ENCODE data around the gene SERINC4. TPM values are rescaled to one million over a fixed set of nuclear protein-coding genes. Genes with fewer than 3 reads are reported as not detected.

SERINC4 gene
- total and polyA plus RNA-seq, 2 donors (not counting 1 experiment from before 2014, with no cell fraction given) = 0.32 TPM; not detected in 1

DNA sequence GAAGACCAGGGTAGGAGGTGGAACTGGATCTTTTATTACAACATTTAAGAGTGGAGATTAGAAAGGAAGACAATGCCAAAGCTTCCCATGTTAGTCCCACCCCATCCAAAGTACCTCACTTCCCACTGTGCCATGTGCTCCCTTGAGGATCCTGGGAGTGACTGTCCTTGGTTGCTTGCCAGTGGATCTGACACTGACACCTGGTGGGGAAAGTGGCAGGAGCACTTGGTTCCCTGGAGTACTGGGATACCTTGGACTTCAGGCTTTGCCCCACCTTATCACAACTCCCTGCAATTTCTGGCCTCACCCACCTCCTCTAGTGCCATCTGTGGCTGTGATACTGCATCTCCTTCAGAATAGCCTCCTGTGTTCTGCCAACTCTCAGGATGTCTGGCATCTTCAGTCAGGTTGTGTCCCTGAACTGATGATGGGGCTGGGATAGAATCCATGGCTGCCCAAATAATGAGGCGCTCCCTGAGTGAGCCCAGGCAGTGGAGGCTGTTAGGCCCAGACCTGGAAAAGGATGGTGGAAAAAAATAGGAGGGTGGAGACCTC, 24.5 kb downstream of the SERINC4 start:
- DNase-seq = peak; percentile 41
- CTCF ChIA-PET = interaction anchor here (1.6 to 11.4 kb wide), 4 partner anchors 14 to 34 kb away, joined by 6 to 150 read pairs (median 12); partner anchors contain the start of genes HYPK, SERF2 and SERINC4

DNA sequence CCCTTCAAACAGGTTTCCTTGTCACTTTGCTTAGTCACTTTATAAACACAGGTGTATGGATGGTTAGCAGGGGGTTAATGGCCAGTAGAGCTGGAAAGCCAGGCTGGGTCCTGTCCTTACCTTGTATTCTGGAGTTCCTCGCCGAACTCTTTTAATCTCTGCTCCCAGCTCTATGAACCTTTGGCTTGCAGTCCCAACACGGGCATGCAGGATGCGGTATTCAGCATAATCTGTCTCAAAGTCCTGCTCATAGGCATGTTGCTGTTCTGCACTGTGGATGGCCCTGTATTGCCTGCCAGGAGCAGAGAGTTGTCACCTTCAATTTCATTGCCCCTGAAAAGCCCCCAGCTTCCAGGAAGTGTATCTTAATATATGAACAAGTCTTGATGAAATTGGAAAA, 26.0 kb downstream of the SERINC4 start:
- no peak overlapping the region for H3K27ac Mint-ChIP-seq
- H3K27me3 ChIP-seq (replicated peaks in 1 of 4; ENCODE audit: control extremely low read depth in 1 of 4, control insufficient read depth in 3 of 4, insufficient read depth in 4 of 4, low read length in 3 of 4) = no peaks in the 10 kb centered on the region
- H3K27me3 Mint-ChIP-seq = no peaks in the 10 kb centered on the region
- ChIA-PET CTCF (interaction anchor here (1.2 to 11.4 kb wide), 3 partner anchors 15 to 35 kb away, joined by 3 to 150 read pairs (median 6); partner anchors contain the start of gene SERF2), POLR2A (no interaction called here)
- H3K4me1 Mint-ChIP-seq = peaks cover 47% of the 10 kb centered on the region
- peaks cover 16 to 30% of the 10 kb centered on the region in 2 donors for H3K4me1 ChIP-seq (ENCODE audit: control insufficient read depth in 2 of 2, insufficient read depth in 2 of 2, low read length in 2 of 2)
- ATAC-seq (ENCODE audit: low read depth) (no peak), DNase-seq (no peak)
- no peak overlapping the region for H3K27ac ChIP-seq (ENCODE audit: low read length in 2 of 2)
- TF ChIP-seq EZH2 (IDR thresholded peaks at IDR 0.05; ENCODE audit: borderline replicate concordance, insufficient read depth, low read depth, low read length, poor library complexity, severe bottlenecking) = no peak
- TF ChIP-seq, protein P1, sequence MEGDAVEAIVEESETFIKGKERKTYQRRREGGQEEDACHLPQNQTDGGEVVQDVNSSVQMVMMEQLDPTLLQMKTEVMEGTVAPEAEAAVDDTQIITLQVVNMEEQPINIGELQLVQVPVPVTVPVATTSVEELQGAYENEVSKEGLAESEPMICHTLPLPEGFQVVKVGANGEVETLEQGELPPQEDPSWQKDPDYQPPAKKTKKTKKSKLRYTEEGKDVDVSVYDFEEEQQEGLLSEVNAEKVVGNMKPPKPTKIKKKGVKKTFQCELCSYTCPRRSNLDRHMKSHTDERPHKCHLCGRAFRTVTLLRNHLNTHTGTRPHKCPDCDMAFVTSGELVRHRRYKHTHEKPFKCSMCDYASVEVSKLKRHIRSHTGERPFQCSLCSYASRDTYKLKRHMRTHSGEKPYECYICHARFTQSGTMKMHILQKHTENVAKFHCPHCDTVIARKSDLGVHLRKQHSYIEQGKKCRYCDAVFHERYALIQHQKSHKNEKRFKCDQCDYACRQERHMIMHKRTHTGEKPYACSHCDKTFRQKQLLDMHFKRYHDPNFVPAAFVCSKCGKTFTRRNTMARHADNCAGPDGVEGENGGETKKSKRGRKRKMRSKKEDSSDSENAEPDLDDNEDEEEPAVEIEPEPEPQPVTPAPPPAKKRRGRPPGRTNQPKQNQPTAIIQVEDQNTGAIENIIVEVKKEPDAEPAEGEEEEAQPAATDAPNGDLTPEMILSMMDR (IDR thresholded peaks at IDR 0.05) = no peak
- WGBS (ENCODE audit: insufficient coverage) = 97% methylated on average over 4 of the region's 4 CpGs
- peaks cover 57% of the 10 kb centered on the region for H4K20me1 ChIP-seq (ENCODE audit: control insufficient read depth, insufficient read depth, low read length, poor library complexity, severe bottlenecking)
- peaks cover 10% of the 10 kb centered on the region for H3K79me2 ChIP-seq (ENCODE audit: control insufficient read depth, insufficient read depth, low read length)
- H3K4me3 ChIP-seq (ENCODE audit: control extremely low read depth in 1 of 5, extremely low read depth in 1 of 5, insufficient read depth in 1 of 5, low read depth in 2 of 5, low read length in 4 of 5) = no peak overlapping the region
- intact Hi-C loops (cut with micrococcal nuclease) = no loop called here
- no peak overlapping the region for H3K4me2 ChIP-seq (replicated peaks; ENCODE audit: low read depth, low read length, poor library complexity, severe bottlenecking)
- H3K36me3 ChIP-seq (replicated peaks in 1 of 2; ENCODE audit: control extremely low read depth in 1 of 2, control insufficient read depth in 1 of 2, extremely low read depth in 1 of 2, insufficient read depth in 2 of 2, low read length in 1 of 2) = peaks cover 15 to 50% of the 10 kb centered on the region in 2 experiments
- H3K9me3 Mint-ChIP-seq (ENCODE audit: insufficient read depth) = no peaks in the 10 kb centered on the region
- H3K4me3 Mint-ChIP-seq = no peak overlapping the region
- no peak overlapping the region for H2AFZ ChIP-seq (ENCODE audit: insufficient read depth, low read depth, low read length, poor library complexity, severe bottlenecking)
- H3K9ac ChIP-seq (ENCODE audit: low read length) = no peak overlapping the region
- H3K9me3 ChIP-seq (ENCODE audit: control extremely low read depth in 1 of 3, control insufficient read depth in 2 of 3, insufficient read depth in 1 of 3, low read length in 2 of 3) = no peaks in the 10 kb centered on the region

More for the DNA sequence above, 24.5 kb downstream of the SERINC4 start:
- TF ChIP-seq, protein P1 (IDR thresholded peaks at IDR 0.05) = no peak
- TF ChIP-seq EZH2 (IDR thresholded peaks at IDR 0.05; ENCODE audit: borderline replicate concordance, insufficient read depth, low read depth, low read length, poor library complexity, severe bottlenecking) = no peak
- peaks cover 16 to 30% of the 10 kb centered on the region in 2 donors for H3K4me1 ChIP-seq (ENCODE audit: control insufficient read depth in 2 of 2, insufficient read depth in 2 of 2, low read length in 2 of 2)
- POLR2A ChIA-PET = interaction anchor here (1.1 to 4.8 kb wide), 7 partner anchors 10 to 49 kb away, joined by 3 to 72 read pairs (median 12); partner anchors contain the start of genes HYPK, MFAP1, PDIA3 and SERF2
- Mint-ChIP-seq H3K4me1 (peaks cover 44% of the 10 kb centered on the region), H3K9me3 (ENCODE audit: insufficient read depth) (no peaks in the 10 kb centered on the region), H3K27ac (peak overlapping the region; percentile 97), H3K27me3 (no peaks in the 10 kb centered on the region), H3K4me3 (peak overlapping the region; percentile 96)
- peak overlapping the region; percentile 15 to 93 (median 80) for H3K4me3 ChIP-seq (ENCODE audit: control extremely low read depth in 1 of 5, extremely low read depth in 1 of 5, insufficient read depth in 1 of 5, low read depth in 2 of 5, low read length in 4 of 5)
- H3K36me3 ChIP-seq (replicated peaks in 1 of 2; ENCODE audit: control extremely low read depth in 1 of 2, control insufficient read depth in 1 of 2, extremely low read depth in 1 of 2, insufficient read depth in 2 of 2, low read length in 1 of 2) = peaks cover 10 to 43% of the 10 kb centered on the region in 2 experiments
- H3K27ac ChIP-seq (ENCODE audit: low read length in 2 of 2) = peak overlapping the region; percentile 64 to 76
- no peak overlapping the region for H2AFZ ChIP-seq (ENCODE audit: insufficient read depth, low read depth, low read length, poor library complexity, severe bottlenecking)
- H3K79me2 ChIP-seq (ENCODE audit: control insufficient read depth, insufficient read depth, low read length) = peaks cover 10% of the 10 kb centered on the region
- peaks cover 49% of the 10 kb centered on the region for H4K20me1 ChIP-seq (ENCODE audit: control insufficient read depth, insufficient read depth, low read length, poor library complexity, severe bottlenecking)
- H3K9me3 ChIP-seq (ENCODE audit: control extremely low read depth in 1 of 3, control insufficient read depth in 2 of 3, insufficient read depth in 1 of 3, low read length in 2 of 3) = no peaks in the 10 kb centered on the region
- intact Hi-C loops (cut with micrococcal nuclease) = no loop called here
- no CpG with 5 or more reads among the region's 1 CpG for WGBS (ENCODE audit: insufficient coverage)
- H3K4me2 ChIP-seq (replicated peaks; ENCODE audit: low read depth, low read length, poor library complexity, severe bottlenecking) = peak overlapping the region; percentile 96
- no peak for ATAC-seq (ENCODE audit: low read depth)
- peak overlapping the region; percentile 78 for H3K9ac ChIP-seq (ENCODE audit: low read length)
- no peaks in the 10 kb centered on the region for H3K27me3 ChIP-seq (replicated peaks in 1 of 4; ENCODE audit: control extremely low read depth in 1 of 4, control insufficient read depth in 3 of 4, insufficient read depth in 4 of 4, low read length in 3 of 4)
